ENCODE results near the gene CCDC137.

Gene CCDC137

GRCh38 chr17:81693509-81694210 lies 27.1 kb downstream of the CCDC137 start:
- no peak for DNase-seq (ENCODE audit: low read depth)
- no peak for TF ChIP-seq CTCF (IDR thresholded peaks at IDR 0.05; ENCODE audit: insufficient read depth, low read depth, low read length, missing control alignments)
- no peak overlapping the region for H3K4me3 ChIP-seq (ENCODE audit: low read depth, low read length)

- TF ChIP-seq CTCF (IDR thresholded peaks at IDR 0.05; ENCODE audit: insufficient read depth, low read depth, low read length, missing control alignments): no peak
- H3K4me3 ChIP-seq (ENCODE audit: low read depth, low read length): no peak overlapping the region
- DNase-seq (ENCODE audit: low read depth): no peak
Measured at GRCh38 chr17:81694810-81695209, 28.3 kb downstream of the CCDC137 start.

GRCh38 chr17:81695211-81695610 lies 28.7 kb downstream of the CCDC137 start:
- no peak overlapping the region for H3K4me3 ChIP-seq (ENCODE audit: low read depth, low read length)
- DNase-seq (ENCODE audit: low read depth): no peak
- no peak for TF ChIP-seq CTCF (IDR thresholded peaks at IDR 0.05; ENCODE audit: insufficient read depth, low read depth, low read length, missing control alignments)

GRCh38 chr17:81695801-81696200 lies 29.3 kb downstream of the CCDC137 start:
- H3K4me3 ChIP-seq (ENCODE audit: low read depth, low read length): no peak overlapping the region
- no peak for TF ChIP-seq CTCF (IDR thresholded peaks at IDR 0.05; ENCODE audit: insufficient read depth, low read depth, low read length, missing control alignments)

GRCh38 chr17:81696218-81696941 lies 29.8 kb downstream of the CCDC137 start:
- no peak overlapping the region for H3K4me3 ChIP-seq (ENCODE audit: low read depth, low read length)
- no peak for DNase-seq (ENCODE audit: low read depth)
- no peak for TF ChIP-seq CTCF (IDR thresholded peaks at IDR 0.05; ENCODE audit: insufficient read depth, low read depth, low read length, missing control alignments)

More at GRCh38 chr17:81695801-81696200, 29.3 kb downstream of the CCDC137 start:
- DNase-seq (ENCODE audit: low read depth): no peak

- no peak for TF ChIP-seq CTCF (IDR thresholded peaks at IDR 0.05; ENCODE audit: insufficient read depth, low read depth, low read length, missing control alignments)
- H3K4me3 ChIP-seq (ENCODE audit: low read depth, low read length): no peak overlapping the region
- no peak for DNase-seq (ENCODE audit: low read depth)
Measured at GRCh38 chr17:81697261-81698044, 30.9 kb downstream of the CCDC137 start.
